Chondrocyte (in vitro differentiated cells): Measurements from ENCODE around the gene APOL2. TPM values are rescaled to one million over a fixed set of nuclear protein-coding genes. Genes with fewer than 3 reads are reported as not detected.
"Not testable (repeated sequence)": the region's sequence is repeated elsewhere in the genome, so short reads cannot be mapped to it uniquely, and the experiment has no call there.

Experiments
- DNase-seq: peaks from one replicate; pipeline ENCODE4 v3.0.0; 2021; ENCODE audit warnings: mixed read lengths, low spot score
- H3K27ac Mint-ChIP-seq: one replicate; pipeline ENCODE4 v1.8.0; 2021; ENCODE audit warnings: mild to moderate bottlenecking, moderate library complexity, mixed read lengths; ENCODE audit not compliant: unreplicated experiment
- H3K27me3 Mint-ChIP-seq: 2 replicates; pipeline ENCODE4 v1.8.0; 2021; ENCODE audit warnings: low read depth, mixed read lengths
- H3K36me3 Mint-ChIP-seq: 2 replicates; pipeline ENCODE4 v1.8.0; 2021; ENCODE audit warnings: low read depth, mixed read lengths
- H3K4me1 Mint-ChIP-seq: 2 replicates; pipeline ENCODE4 v1.8.0; 2021; ENCODE audit warnings: low read depth, mild to moderate bottlenecking, mixed read lengths
- H3K4me3 Mint-ChIP-seq: one replicate; pipeline ENCODE4 v1.8.0; 2021; ENCODE audit warnings: mild to moderate bottlenecking, moderate library complexity, mixed read lengths; ENCODE audit not compliant: unreplicated experiment
- H3K9me3 Mint-ChIP-seq: 2 replicates; pipeline ENCODE4 v1.8.0; 2021; ENCODE audit warnings: low read depth, mixed read lengths
- CTCF ChIP-seq: fragments of 200-600 bp; sonication (generic); IDR thresholded peaks from 2 replicates; pipeline ENCODE4 v1.5.0; 2021; ENCODE audit warnings: antibody characterized with exemption, mild to moderate bottlenecking, moderate library complexity
- total RNA-seq: library from RNA; stranded (reverse); gene quantifications from 3 replicates; pipeline ENCODE4 v1.2.1, GENCODE V29; 2021

APOL2 gene
- total RNA-seq, 1 donor from 2014 or later: 84.1 TPM

GRCh38 chr22:36280379-36280778, 41.1 kb upstream of the APOL2 start:
- peaks cover 12% of the 10 kb centered on the region for H3K4me1 Mint-ChIP-seq
- TF ChIP-seq CTCF: no peak
- no peak for DNase-seq
- no peaks in the 10 kb centered on the region for H3K9me3 Mint-ChIP-seq
- H3K4me3 Mint-ChIP-seq: peak overlapping the region; percentile 9
- peaks cover 42% of the 10 kb centered on the region for H3K36me3 Mint-ChIP-seq
- peak overlapping the region; percentile 70 for H3K27ac Mint-ChIP-seq
- no peaks in the 10 kb centered on the region for H3K27me3 Mint-ChIP-seq

- peaks cover 36% of the 10 kb centered on the region for H3K36me3 Mint-ChIP-seq
- no peak for TF ChIP-seq CTCF
- H3K4me1 Mint-ChIP-seq: peaks cover 12% of the 10 kb centered on the region
- DNase-seq: no peak
- H3K4me3 Mint-ChIP-seq: no peak overlapping the region
- H3K27me3 Mint-ChIP-seq: no peaks in the 10 kb centered on the region
- H3K9me3 Mint-ChIP-seq: no peaks in the 10 kb centered on the region
- peak overlapping the region; percentile 33 for H3K27ac Mint-ChIP-seq
Measured at GRCh38 chr22:36279219-36279666, 39.9 kb upstream of the APOL2 start.

GRCh38 chr22:36277482-36278291, 38.4 kb upstream of the APOL2 start:
- Mint-ChIP-seq H3K36me3 (peaks cover 26% of the 10 kb centered on the region), H3K4me3 (no peak overlapping the region), H3K9me3 (no peaks in the 10 kb centered on the region), H3K27ac (peak overlapping the region; percentile 49), H3K27me3 (no peaks in the 10 kb centered on the region), H3K4me1 (peaks cover 12% of the 10 kb centered on the region)
- peak; percentile 86 for TF ChIP-seq CTCF
- DNase-seq: peak; percentile 58

GRCh38 chr22:36274531-36274930, 35.2 kb upstream of the APOL2 start:
- peaks cover 3% of the 10 kb centered on the region for H3K9me3 Mint-ChIP-seq
- TF ChIP-seq CTCF: no peak
- no peak for DNase-seq
- peak overlapping the region; percentile 66 for H3K27ac Mint-ChIP-seq
- H3K4me1 Mint-ChIP-seq: peaks cover 10% of the 10 kb centered on the region
- H3K27me3 Mint-ChIP-seq: no peaks in the 10 kb centered on the region
- H3K36me3 Mint-ChIP-seq: peaks cover 6% of the 10 kb centered on the region
- H3K4me3 Mint-ChIP-seq: no peak overlapping the region

GRCh38 chr22:36271951-36272350, 32.6 kb upstream of the APOL2 start:
- not testable (repeated sequence) for H3K4me3 Mint-ChIP-seq, H3K36me3 Mint-ChIP-seq, H3K27me3 Mint-ChIP-seq, H3K27ac Mint-ChIP-seq, H3K4me1 Mint-ChIP-seq, H3K9me3 Mint-ChIP-seq
- DNase-seq: peak; percentile 57

- not testable (repeated sequence) for H3K4me3 Mint-ChIP-seq, H3K4me1 Mint-ChIP-seq, H3K36me3 Mint-ChIP-seq, H3K9me3 Mint-ChIP-seq, H3K27me3 Mint-ChIP-seq
- peak; percentile 52 for DNase-seq
- peak overlapping the region; percentile 35 for H3K27ac Mint-ChIP-seq
Measured at GRCh38 chr22:36271231-36271630, 31.9 kb upstream of the APOL2 start.
